PC-3 (cell line): Measurements from ENCODE around the gene MXD1.

Experiments used
- CTCF ChIP-seq: fragments of 300-600 bp; sonication (generic); conservative IDR thresholded peaks from 2 replicates; pipeline ENCODE4 v1.5.1; 2017; ENCODE audit warnings: antibody characterized with exemption, low read depth, mild to moderate bottlenecking, low read length
- EZH2 ChIP-seq: fragments of 300-600 bp; sonication (generic); IDR thresholded peaks from one replicate; pipeline ENCODE4 v1.6.1; 2017; ENCODE audit warnings: antibody characterized with exemption, mild to moderate bottlenecking, low read length; ENCODE audit not compliant: unreplicated experiment

- TF ChIP-seq CTCF (no peak), EZH2 (no peak)
These were observed 29.8 kb downstream of the MXD1 start for GRCh38 chr2:69944756-69945155.
